ENCODE results near the gene NSUN5. TPM values are rescaled to one million over a fixed set of nuclear protein-coding genes. Genes with fewer than 3 reads are reported as not detected.

Gene NSUN5
- total and polyA plus RNA-seq, 2 of the 8 experiments (the other 6 are each of a cell fraction or from before 2014, with no cell fraction given) = 56.2 to 89.0 TPM

DNA sequence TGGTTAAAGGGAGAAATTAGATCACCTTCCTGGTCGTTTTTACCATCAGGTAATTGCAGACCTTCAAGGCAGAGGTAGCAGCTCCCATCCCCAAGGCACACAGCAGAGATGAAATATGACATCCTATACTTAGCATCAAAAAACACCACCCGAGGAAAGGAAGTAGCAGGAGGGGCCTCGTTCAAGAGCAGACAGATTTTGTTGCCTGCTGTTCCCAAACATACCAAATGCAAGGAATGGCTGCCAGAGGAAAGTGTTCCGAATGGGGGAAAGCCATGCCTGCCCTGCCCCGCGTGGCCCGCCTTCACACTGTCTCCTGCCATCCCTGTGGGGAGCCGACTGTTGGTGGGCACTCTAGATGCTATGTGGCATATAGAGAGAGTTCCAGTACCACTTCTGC, 37.3 kb upstream of the NSUN5 start:
- H3K23me2 ChIP-seq (ENCODE audit: low read depth, low read length) = no peaks in the 10 kb centered on the region
- H4K5ac ChIP-seq (ENCODE audit: insufficient read length, low read depth, low read length) = no peak overlapping the region
- no peak overlapping the region for H3K14ac ChIP-seq (ENCODE audit: insufficient read length)
- H3K9ac ChIP-seq (replicated peaks in 1 of 4; ENCODE audit: extremely low read depth in 1 of 4, low read depth in 3 of 4, low read length in 3 of 4) = no peak overlapping the region
- TF ChIP-seq POLR2A (IDR thresholded peaks at IDR 0.05; ENCODE audit: control extremely low read depth in 1 of 2, low read depth in 2 of 2, low read length in 2 of 2) = no peak
- TF ChIP-seq, protein P1, sequence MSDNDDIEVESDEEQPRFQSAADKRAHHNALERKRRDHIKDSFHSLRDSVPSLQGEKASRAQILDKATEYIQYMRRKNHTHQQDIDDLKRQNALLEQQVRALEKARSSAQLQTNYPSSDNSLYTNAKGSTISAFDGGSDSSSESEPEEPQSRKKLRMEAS (IDR thresholded peaks at IDR 0.05) = no peak
- TF ChIP-seq SIX5 (IDR thresholded peaks at IDR 0.05; ENCODE audit: low read depth, low read length) = no peak
- TF ChIP-seq CEBPB (IDR thresholded peaks at IDR 0.05; ENCODE audit: low read depth, low read length) = no peak
- no peaks in the 10 kb centered on the region for H3K79me2 ChIP-seq (ENCODE audit: control insufficient read depth in 1 of 2, insufficient read depth in 2 of 2, low read length in 2 of 2)
- H2BK5ac ChIP-seq (ENCODE audit: low read depth, low read length) = no peak overlapping the region
- no peak for DNase-seq (ENCODE audit: low read depth in 1 of 2, low spot score in 2 of 2)
- H2BK120ac ChIP-seq (replicated peaks; ENCODE audit: low read depth, low read length) = no peak overlapping the region
- H3K23ac ChIP-seq (ENCODE audit: insufficient read length) = no peak overlapping the region
- peaks cover 0 to 11% (median 1%) of the 10 kb centered on the region in 4 experiments; a peak in 3 of 7 replicates for H3K4me1 ChIP-seq (replicated peaks in 1 of 4; ENCODE audit: control insufficient read depth in 3 of 4, insufficient read depth in 4 of 4, low read length in 3 of 4)
- no peak for FAIRE-seq
- H2BK15ac ChIP-seq (ENCODE audit: low read length) = no peak overlapping the region
- no peak overlapping the region for H4K8ac ChIP-seq (ENCODE audit: extremely low read depth, insufficient read depth, low read length)
- 66% methylated on average over 8 of the region's 8 CpGs; no CpG with 5 or more reads in 1 of the 2 experiments for WGBS, 2 experiments (ENCODE audit: extremely low coverage in 1 of 2, insufficient coverage in 1 of 2, insufficient read length in 1 of 2, insufficient replicate concordance in 2 of 2, low coverage in 1 of 2, low lambda C conversion rate in 2 of 2, missing lambda C conversion rate in 1 of 2)
- no peak overlapping the region for H3K4ac ChIP-seq (replicated peaks; ENCODE audit: insufficient read length, low read depth, low read length)
- H3K9me3 ChIP-seq (ENCODE audit: insufficient read depth in 2 of 2, low read depth in 1 of 2, low read length in 1 of 2) = no peaks in the 10 kb centered on the region
- H2AK5ac ChIP-seq (ENCODE audit: low read depth, low read length) = no peak overlapping the region
- H3K36me3 ChIP-seq (ENCODE audit: control insufficient read depth in 2 of 4, insufficient read depth in 4 of 4, low read length in 3 of 4) = no peaks in the 10 kb centered on the region
- no peak overlapping the region for H3K4me3 ChIP-seq (ENCODE audit: extremely low read depth in 1 of 4, insufficient read depth in 2 of 4, low read depth in 3 of 4, low read length in 4 of 4)
- no peaks in the 10 kb centered on the region for H3K79me1 ChIP-seq (ENCODE audit: low read depth, low read length)
- no peaks in the 10 kb centered on the region; a peak in 1 of 7 replicates for H3K27me3 ChIP-seq (replicated peaks in 1 of 4; ENCODE audit: control insufficient read depth in 3 of 4, extremely low read depth in 1 of 4, insufficient read depth in 3 of 4, low read length in 3 of 4)
- no peak overlapping the region for H3K4me2 ChIP-seq (ENCODE audit: insufficient read depth in 1 of 2, low read depth in 2 of 2, low read length in 2 of 2)
- CTCF ChIA-PET (ENCODE audit: partially characterized antibody) = interaction anchor here (0.9 to 2.5 kb wide), 9 partner anchors 10 to 107 kb away, joined by 3 to 7 read pairs (median 3); no protein-coding TSS in a partner anchor
- H2BK12ac ChIP-seq (ENCODE audit: low read depth, low read length) = no peak overlapping the region
- no peak overlapping the region for H4K91ac ChIP-seq (replicated peaks; ENCODE audit: insufficient read length, low read length)
- no peak overlapping the region for H3K56ac ChIP-seq (replicated peaks; ENCODE audit: insufficient read length, low read depth, low read length)
- H4K20me1 ChIP-seq (replicated peaks in 1 of 2; ENCODE audit: control insufficient read depth in 1 of 2, insufficient read depth in 2 of 2, low read length in 2 of 2) = no peaks in the 10 kb centered on the region
- no peak overlapping the region for H3K27ac ChIP-seq (ENCODE audit: low read depth, low read length)
- no peak overlapping the region for H2BK20ac ChIP-seq (ENCODE audit: low read length)
- H2AFZ ChIP-seq (ENCODE audit: low read length) = 0 out of 2 replicates have a peak overlapping the region, but pooled peaks have one; percentile 74
- H3K18ac ChIP-seq (ENCODE audit: extremely low read depth, low read length) = no peak overlapping the region
- POLR2A ChIA-PET (ENCODE audit: partially characterized antibody) = no interaction called here
